Stimulated activated CD8-positive, alpha-beta memory T cell treated with anti-CD3 and anti-CD28 coated beads, Interleukin-7, amount 100 ng/mL, for 4 hours (primary cell): Measurements from ENCODE around the gene CST7.
"Not testable (repeated sequence)": the region's sequence is repeated elsewhere in the genome, so short reads cannot be mapped to it uniquely, and the experiment has no call there.

Source experiments
- DNase-seq, 2 donors: peaks; one replicate each; pipeline ENCODE4 v3.0.0-alpha.2; 2020; ENCODE audit warnings: low read depth in 2 of 2

Gene CST7

GRCh38 chr20:24948939-24949679 lies at the start of gene CST7:
CST7 (plus strand) TSS chr20:24949269; CDS start chr20:24949506, 237 bp downstream.
- peak; percentile 90 for DNase-seq

- no peak for DNase-seq
These were observed 42.3 kb upstream of the CST7 start for GRCh38 chr20:24906806-24907205.

GRCh38 chr20:24908642-24909041 lies 40.4 kb upstream of the CST7 start:
- DNase-seq = no peak

GRCh38 chr20:24909086-24909780 lies 39.8 kb upstream of the CST7 start:
- DNase-seq = no peak

GRCh38 chr20:24909861-24910260 lies 39.2 kb upstream of the CST7 start:
- no peak for DNase-seq

GRCh38 chr20:24910461-24910860 lies 38.6 kb upstream of the CST7 start:
- DNase-seq = no peak

GRCh38 chr20:24911461-24911860 lies 37.6 kb upstream of the CST7 start:
- no peak for DNase-seq

- no peak for DNase-seq
These were observed 36.5 kb upstream of the CST7 start for GRCh38 chr20:24912397-24913075.

GRCh38 chr20:24913076-24913628 lies 35.9 kb upstream of the CST7 start:
- no peak for DNase-seq

- DNase-seq = no peak
These were observed 34.5 kb upstream of the CST7 start for GRCh38 chr20:24914388-24915241.

GRCh38 chr20:24915440-24915839 lies 33.6 kb upstream of the CST7 start:
- no peak for DNase-seq

- DNase-seq = no peak
These were observed 33.2 kb upstream of the CST7 start for GRCh38 chr20:24915892-24916291.

GRCh38 chr20:24916412-24916811 lies 32.7 kb upstream of the CST7 start:
- no peak for DNase-seq

- DNase-seq = no peak
These were observed 32.0 kb upstream of the CST7 start for GRCh38 chr20:24917056-24917455.

GRCh38 chr20:24917797-24918578 lies 31.1 kb upstream of the CST7 start:
- peak in 1 of 2 donors; percentile 16 for DNase-seq

GRCh38 chr20:24918579-24919566 lies 30.2 kb upstream of the CST7 start:
- DNase-seq = no peak

GRCh38 chr20:24919665-24920064 lies 29.4 kb upstream of the CST7 start:
- DNase-seq = not testable (repeated sequence)

GRCh38 chr20:24920706-24921105 lies 28.4 kb upstream of the CST7 start:
- not testable (repeated sequence) for DNase-seq

- not testable (repeated sequence) for DNase-seq
These were observed 19.8 kb upstream of the CST7 start for GRCh38 chr20:24929259-24929658.
